ENCODE data around the gene DES. TPM values are rescaled to one million over a fixed set of nuclear protein-coding genes. Genes with fewer than 3 reads are reported as not detected.

Gene DES
- total RNA-seq, 1 donor from 2014 or later, result 9.3 TPM

- Mint-ChIP-seq H3K36me3 (no peaks in the 10 kb centered on the region), H3K4me3 (no peak overlapping the region), H3K4me1 (ENCODE audit: unreplicated experiment) (peaks cover 21% of the 10 kb centered on the region), H3K9me3 (no peaks in the 10 kb centered on the region), H3K27ac (no peak overlapping the region), H3K27me3 (peaks cover 10% of the 10 kb centered on the region)
- no peak for DNase-seq (ENCODE audit: extremely low spot score, unreplicated experiment)
- no peak for TF ChIP-seq CTCF (conservative IDR thresholded peaks at IDR 0.05)
Measured at GRCh38 chr2:219475278-219475677, 57.1 kb downstream of the DES start.

GRCh38 chr2:219475697-219476651 lies 57.8 kb downstream of the DES start:
- H3K4me3 Mint-ChIP-seq, result peak overlapping the region; percentile 81
- peak overlapping the region; percentile 66 for H3K27ac Mint-ChIP-seq
- DNase-seq (ENCODE audit: extremely low spot score, unreplicated experiment), result peak; percentile 87
- H3K36me3 Mint-ChIP-seq, result no peaks in the 10 kb centered on the region
- no peaks in the 10 kb centered on the region for H3K9me3 Mint-ChIP-seq
- H3K4me1 Mint-ChIP-seq (ENCODE audit: unreplicated experiment), result peaks cover 19% of the 10 kb centered on the region
- peaks cover 12% of the 10 kb centered on the region for H3K27me3 Mint-ChIP-seq
- TF ChIP-seq CTCF (conservative IDR thresholded peaks at IDR 0.05), result peak; percentile 95

Other genes with a start within 250 kb of the DES start
- 5.5 and 6.1 TPM in 2 replicates for gene SLC23A3, start 248.3 kb upstream of the DES start, total RNA-seq (ENCODE audit: low replicate concordance)
- 37.8 and 54.0 TPM in 2 replicates for gene CNPPD1, start 241.5 kb upstream of the DES start, total RNA-seq (ENCODE audit: low replicate concordance)
- 86.2 and 88.7 TPM in 2 replicates for gene RETREG2, start 240.1 kb upstream of the DES start, total RNA-seq (ENCODE audit: low replicate concordance)
- 25.9 and 28.2 TPM in 2 replicates for gene ZFAND2B, start 211.6 kb upstream of the DES start, total RNA-seq (ENCODE audit: low replicate concordance)
- 40.4 and 70.7 TPM in 2 replicates for gene ABCB6, start 199.4 kb upstream of the DES start, total RNA-seq (ENCODE audit: low replicate concordance)
- gene ATG9A, start 188.7 kb upstream of the DES start, total RNA-seq (ENCODE audit: low replicate concordance), result 46.4 and 52.9 TPM in 2 replicates
- 58.7 and 58.8 TPM in 2 replicates for gene ANKZF1, start 188.6 kb upstream of the DES start, total RNA-seq (ENCODE audit: low replicate concordance)
- 4.4 and 16.1 TPM in 2 replicates for gene GLB1L, start 172.9 kb upstream of the DES start, total RNA-seq (ENCODE audit: low replicate concordance)
- gene STK16, start 172.9 kb upstream of the DES start, total RNA-seq (ENCODE audit: low replicate concordance), result 34.2 and 37.5 TPM in 2 replicates
- gene TUBA4B, start 165.1 kb upstream of the DES start, total RNA-seq (ENCODE audit: low replicate concordance), result not detected in 2 replicates
- gene TUBA4A, start 164.5 kb upstream of the DES start, total RNA-seq (ENCODE audit: low replicate concordance), result 25.4 and 81.1 TPM in 2 replicates
- gene DNAJB2, start 139.0 kb upstream of the DES start, total RNA-seq (ENCODE audit: low replicate concordance), result 68.5 and 109 TPM in 2 replicates
- gene PTPRN, start 109.0 kb upstream of the DES start, total RNA-seq (ENCODE audit: low replicate concordance), result 17.5 and 35.6 TPM in 2 replicates
- not detected in 2 replicates for gene RESP18, start 85.6 kb upstream of the DES start, total RNA-seq (ENCODE audit: low replicate concordance)
- 54.1 and 56.1 TPM in 2 replicates for gene DNPEP, start 30.5 kb upstream of the DES start, total RNA-seq (ENCODE audit: low replicate concordance)
- gene SPEG, start 16.5 kb downstream of the DES start, total RNA-seq (ENCODE audit: low replicate concordance), result 11.5 and 49.4 TPM in 2 replicates
- 34.4 and 48.8 TPM in 2 replicates for gene GMPPA, start 80.5 kb downstream of the DES start, total RNA-seq (ENCODE audit: low replicate concordance)
- gene ASIC4, start 96.1 kb downstream of the DES start, total RNA-seq (ENCODE audit: low replicate concordance), result 0.79 and 0.99 TPM in 2 replicates
- 47.5 and 73.7 TPM in 2 replicates for gene CHPF, start 125.4 kb downstream of the DES start, total RNA-seq (ENCODE audit: low replicate concordance)
- gene TMEM198, start 125.7 kb downstream of the DES start, total RNA-seq (ENCODE audit: low replicate concordance), result 7.8 and 9.7 TPM in 2 replicates
- 118 and 197 TPM in 2 replicates for gene OBSL1, start 153.2 kb downstream of the DES start, total RNA-seq (ENCODE audit: low replicate concordance)
- gene INHA, start 153.9 kb downstream of the DES start, total RNA-seq (ENCODE audit: low replicate concordance), result 1.2 and 1.3 TPM in 2 replicates
- 30.7 and 42.5 TPM in 2 replicates for gene STK11IP, start 179.5 kb downstream of the DES start, total RNA-seq (ENCODE audit: low replicate concordance)
- 8.0 and 15.8 TPM in 2 replicates for gene SLC4A3, start 209.3 kb downstream of the DES start, total RNA-seq (ENCODE audit: low replicate concordance)